GM21723 (cell line): ENCODE data around the gene CEACAM6.

Source experiments
- ATAC-seq: cut with Tn5 transposase; IDR thresholded peaks from one replicate; pipeline ENCODE4 v1.9.1; 2021; ENCODE audit warnings: mild to moderate bottlenecking, moderate library complexity; ENCODE audit not compliant: unreplicated experiment

Gene CEACAM6

GRCh38 chr19:41795031-41795461 lies 39.7 kb downstream of the CEACAM6 start:
- no peak for ATAC-seq

GRCh38 chr19:41796362-41796761 lies 41.0 kb downstream of the CEACAM6 start, which contains the start of gene CEACAM3:
Gene CEACAM3, plus strand, starts transcription at chr19:41796587. Its CDS starts 91 bp downstream, at chr19:41796678.
- no peak for ATAC-seq

GRCh38 chr19:41796901-41797300 lies 41.6 kb downstream of the CEACAM6 start:
- ATAC-seq = no peak

- no peak for ATAC-seq
Measured at GRCh38 chr19:41799444-41800000, 44.2 kb downstream of the CEACAM6 start.

- ATAC-seq = no peak
Measured at GRCh38 chr19:41801031-41801430, 45.7 kb downstream of the CEACAM6 start.

- no peak for ATAC-seq
Measured at GRCh38 chr19:41801792-41802211, 46.5 kb downstream of the CEACAM6 start.

- ATAC-seq = no peak
Measured at GRCh38 chr19:41802770-41803169, 47.4 kb downstream of the CEACAM6 start.

GRCh38 chr19:41804336-41804735 lies 49.0 kb downstream of the CEACAM6 start:
- no peak for ATAC-seq

GRCh38 chr19:41807176-41807575 lies 51.8 kb downstream of the CEACAM6 start:
- ATAC-seq = no peak

- no peak for ATAC-seq
Measured at GRCh38 chr19:41808663-41809566, 53.6 kb downstream of the CEACAM6 start.

GRCh38 chr19:41810301-41810700 lies 55.0 kb downstream of the CEACAM6 start:
- no peak for ATAC-seq

GRCh38 chr19:41811036-41811435 lies 55.7 kb downstream of the CEACAM6 start:
- ATAC-seq = no peak

- ATAC-seq = no peak
Measured at GRCh38 chr19:41811981-41812380, 56.7 kb downstream of the CEACAM6 start.

GRCh38 chr19:41813911-41814310 lies 58.6 kb downstream of the CEACAM6 start:
- ATAC-seq = no peak

- no peak for ATAC-seq
Measured at GRCh38 chr19:41815301-41815700, 60.0 kb downstream of the CEACAM6 start.

- ATAC-seq = no peak
Measured at GRCh38 chr19:41816761-41817160, 61.4 kb downstream of the CEACAM6 start.

GRCh38 chr19:41821003-41821735 lies 65.8 kb downstream of the CEACAM6 start:
- ATAC-seq = no peak
